HG03135 (cell line): Measurements from ENCODE around the gene ATP13A1.
"Not testable (repeated sequence)": the region's sequence is repeated elsewhere in the genome, so short reads cannot be mapped to it uniquely, and the experiment has no call there.

ENCODE experiments used
- ATAC-seq: cut with Tn5 transposase; IDR thresholded peaks from one replicate; pipeline ENCODE4 v1.9.1; 2021; ENCODE audit warnings: mild to moderate bottlenecking, moderate library complexity; ENCODE audit not compliant: unreplicated experiment

Gene ATP13A1

GRCh38 chr19:19626516-19627472, 36.7 kb downstream of the ATP13A1 start:
- no peak for ATAC-seq

GRCh38 chr19:19624032-19624570, 39.4 kb downstream of the ATP13A1 start:
- no peak for ATAC-seq

GRCh38 chr19:19623383-19623782, 40.1 kb downstream of the ATP13A1 start:
- ATAC-seq, result no peak

GRCh38 chr19:19619849-19620210, 43.6 kb downstream of the ATP13A1 start:
- ATAC-seq, result no peak

DNA sequence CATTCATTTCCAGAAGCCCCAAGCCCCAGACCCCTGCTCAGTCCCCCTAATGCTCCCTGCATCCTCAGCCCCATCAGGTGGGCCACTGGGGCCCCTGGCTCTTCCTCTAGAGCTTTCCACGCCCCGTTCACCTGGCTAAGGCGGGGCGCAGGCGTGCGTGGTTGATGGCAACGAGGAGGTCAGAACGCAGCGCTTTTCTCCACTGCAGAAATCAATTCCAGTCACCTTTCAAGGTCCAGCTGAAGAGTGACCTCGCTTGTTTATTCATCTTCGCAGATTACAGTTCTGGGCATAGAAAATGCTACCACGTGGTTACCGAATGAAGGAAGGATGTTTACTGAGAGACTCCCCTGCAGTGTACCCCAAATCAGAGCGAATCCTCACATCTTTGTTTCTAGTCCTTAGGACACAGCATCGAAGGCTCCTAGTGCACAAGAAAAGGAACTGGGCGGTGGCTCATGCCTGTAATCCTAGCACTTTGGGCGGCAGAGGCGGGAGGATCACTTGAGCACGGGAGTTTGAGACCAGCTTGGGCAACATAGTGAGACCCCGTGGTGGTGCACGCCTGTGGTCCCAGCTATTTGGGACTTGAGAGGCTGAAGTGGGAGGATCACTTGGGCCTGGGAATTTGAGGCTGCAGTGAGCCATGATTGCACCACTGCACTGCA, 44.2 kb downstream of the ATP13A1 start:
- ATAC-seq, result no peak

DNA sequence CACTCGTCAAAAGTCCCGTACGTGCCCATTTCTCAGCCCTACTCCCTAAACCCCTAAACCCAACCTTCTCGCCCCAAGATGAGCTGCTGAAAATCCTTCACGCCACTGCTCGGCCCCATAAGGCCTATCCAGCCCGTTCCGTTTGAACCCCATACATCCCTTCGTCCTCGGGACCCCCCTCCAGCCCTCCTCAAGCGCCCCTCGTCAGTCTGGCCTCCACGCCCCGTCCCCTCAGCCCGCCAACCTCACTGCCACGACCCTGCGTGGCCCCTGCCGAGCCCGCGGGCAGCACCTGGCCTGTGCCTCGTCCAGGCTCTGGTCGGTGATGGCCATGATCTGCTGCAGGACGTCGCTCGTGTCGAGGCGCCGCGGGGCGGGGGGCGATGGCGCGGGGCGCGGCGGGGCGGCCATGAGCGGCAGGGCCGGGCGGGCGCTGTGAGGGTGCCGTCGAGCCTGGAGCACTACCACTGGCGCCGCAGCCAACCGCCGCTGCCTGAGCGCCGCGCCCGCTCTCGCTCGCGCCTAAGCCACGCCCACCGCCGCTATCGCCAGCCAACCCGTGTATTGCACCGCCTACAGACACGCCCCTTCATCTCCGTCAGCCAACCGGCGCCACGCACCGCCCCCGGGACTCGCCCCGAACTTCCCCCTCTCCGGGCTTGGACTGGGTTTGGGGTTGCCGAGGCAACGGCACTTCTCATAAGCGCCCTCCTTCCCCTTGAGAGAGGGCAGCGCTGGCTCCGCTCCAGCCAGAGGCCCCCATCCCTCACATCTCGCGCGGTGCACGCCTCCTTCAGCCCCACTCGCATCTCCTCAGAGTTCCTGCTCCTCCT, 45.0 kb downstream of the ATP13A1 start, which contains the start of gene PBX4:
Gene PBX4 (minus strand): TSS at position 469 of the 833 bp plus-strand sequence. CDS start 58 bp downstream, at position 411.
- ATAC-seq, result peak; percentile 94

GRCh38 chr19:19615086-19615485, 48.4 kb downstream of the ATP13A1 start:
- ATAC-seq, result no peak

DNA sequence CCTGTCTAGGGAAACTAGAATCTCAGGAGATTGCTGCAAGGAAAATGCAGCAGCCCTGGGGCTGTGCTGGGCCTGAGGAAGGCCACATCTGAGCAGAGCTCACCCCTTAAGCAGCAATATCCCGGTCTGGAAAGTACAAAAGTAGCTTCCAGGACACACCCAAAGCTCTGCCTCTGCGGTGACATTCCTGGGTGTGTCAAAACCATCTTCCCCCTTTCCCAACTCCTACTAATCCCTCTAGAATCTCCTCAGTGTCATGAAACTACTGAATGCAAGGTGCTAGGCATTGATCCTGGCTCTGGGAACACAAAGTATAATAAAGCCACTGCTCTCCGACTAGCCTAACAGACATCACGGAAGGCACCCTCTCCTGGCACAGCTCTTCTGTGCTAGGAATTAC, 50.0 kb downstream of the ATP13A1 start:
- ATAC-seq, result no peak

- no peak for ATAC-seq
These were observed 52.9 kb downstream of the ATP13A1 start for GRCh38 chr19:19610376-19611202.

- not testable (repeated sequence) for ATAC-seq
These were observed 56.8 kb downstream of the ATP13A1 start for GRCh38 chr19:19606686-19607085.

GRCh38 chr19:19606021-19606420, 57.5 kb downstream of the ATP13A1 start:
- no peak for ATAC-seq

DNA sequence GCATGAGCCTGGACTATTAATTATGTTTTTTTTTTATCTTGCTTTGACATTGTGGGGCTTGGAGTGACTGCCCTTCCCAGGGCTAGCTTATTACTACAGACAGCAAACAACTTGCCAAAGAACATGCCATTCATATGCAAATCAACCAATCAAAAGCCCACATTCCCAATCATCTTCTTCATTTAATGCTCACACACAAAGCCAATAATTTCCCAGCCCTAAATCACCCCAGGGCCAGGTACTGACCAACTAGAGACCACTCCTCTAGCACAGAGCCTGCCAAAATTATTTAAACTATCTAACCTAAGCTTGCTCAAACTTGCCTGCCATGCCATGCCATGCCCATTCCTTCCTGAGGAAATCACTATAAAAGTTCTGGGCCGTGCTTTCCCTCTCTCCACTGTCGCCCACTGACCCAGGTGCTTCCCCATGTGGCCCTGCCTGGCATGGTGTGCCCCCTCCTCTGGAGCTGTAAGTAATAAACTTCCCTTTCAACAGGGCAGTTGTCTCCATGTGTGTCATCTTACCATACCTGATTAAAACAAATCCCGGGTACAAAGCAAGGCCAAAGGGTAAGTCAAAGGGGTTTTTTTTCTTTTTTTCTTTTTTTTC, 60.7 kb downstream of the ATP13A1 start:
- ATAC-seq, result no peak

DNA sequence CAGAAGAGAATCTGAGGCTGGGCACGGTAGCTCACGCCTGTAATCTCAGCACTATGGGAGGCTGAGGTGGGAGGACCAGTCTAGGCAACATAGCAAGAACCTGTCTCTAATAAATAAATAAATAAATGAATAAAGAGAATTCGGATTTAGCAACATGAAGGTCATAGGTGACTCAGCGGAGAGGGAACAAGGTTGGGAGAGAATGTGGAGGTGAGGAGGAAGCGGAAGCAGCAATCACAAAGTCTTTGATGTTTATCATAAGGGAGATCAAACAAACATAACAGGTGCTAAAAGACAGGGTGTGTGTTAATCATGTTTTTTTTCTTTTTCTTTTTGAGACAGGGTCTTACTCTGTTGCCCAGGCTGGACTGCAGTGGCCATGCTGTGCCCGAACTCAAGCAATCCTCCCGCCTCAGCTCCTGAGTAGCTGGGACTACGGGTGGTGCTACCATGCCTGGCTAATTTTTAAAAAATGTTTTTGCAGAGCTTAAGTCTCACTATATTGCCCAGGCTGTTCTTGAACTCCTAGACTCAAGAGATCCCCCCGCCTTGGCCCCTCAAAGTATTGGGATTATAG, 61.3 kb downstream of the ATP13A1 start:
- ATAC-seq, result no peak

GRCh38 chr19:19600793-19601330, 62.6 kb downstream of the ATP13A1 start:
- no peak for ATAC-seq

GRCh38 chr19:19598728-19599451, 64.6 kb downstream of the ATP13A1 start:
- ATAC-seq, result not testable (repeated sequence)

DNA sequence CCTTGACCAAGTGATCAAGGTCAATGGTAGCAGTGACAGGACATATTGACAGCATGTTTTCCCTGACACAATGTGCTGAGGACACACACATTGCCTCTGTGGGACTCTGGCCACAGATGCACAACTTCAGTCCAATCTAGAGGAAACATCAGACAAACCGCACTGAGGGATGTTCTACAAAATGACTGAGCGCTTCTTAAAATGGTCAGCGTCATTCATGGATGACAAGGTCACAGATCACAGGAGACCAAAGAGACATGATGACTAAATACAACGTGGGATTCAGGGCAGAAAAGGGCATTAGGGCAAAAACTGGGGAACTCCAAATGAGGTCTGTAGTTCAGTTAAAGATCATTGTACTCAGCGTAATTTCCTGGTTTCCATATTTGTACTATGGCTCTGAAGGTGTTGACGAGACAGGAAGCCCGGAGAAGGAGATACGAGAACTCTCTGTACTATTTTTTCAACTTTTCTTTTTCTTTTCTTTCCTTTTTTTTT, 65.6 kb downstream of the ATP13A1 start:
- ATAC-seq, result peak; percentile 61
